ENCODE data around the gene ASB11. TPM values are rescaled to one million over a fixed set of nuclear protein-coding genes. Genes with fewer than 3 reads are reported as not detected.
"Not testable (repeated sequence)": the region's sequence is repeated elsewhere in the genome, so short reads cannot be mapped to it uniquely, and the experiment has no call there.

ASB11 gene
- total RNA-seq, 1 donor from 2014 or later: 0.17 TPM

- no peaks in the 10 kb centered on the region for H3K9me3 ChIP-seq
- H3K36me3 ChIP-seq: no peaks in the 10 kb centered on the region
- ATAC-seq: no peak
- DNase-seq: no peak
- no peaks in the 10 kb centered on the region for H3K4me1 ChIP-seq
- H3K4me3 ChIP-seq: no peak overlapping the region
- intact Hi-C loops (cut with DNase I): no loop called here
- TF ChIP-seq, protein P1, sequence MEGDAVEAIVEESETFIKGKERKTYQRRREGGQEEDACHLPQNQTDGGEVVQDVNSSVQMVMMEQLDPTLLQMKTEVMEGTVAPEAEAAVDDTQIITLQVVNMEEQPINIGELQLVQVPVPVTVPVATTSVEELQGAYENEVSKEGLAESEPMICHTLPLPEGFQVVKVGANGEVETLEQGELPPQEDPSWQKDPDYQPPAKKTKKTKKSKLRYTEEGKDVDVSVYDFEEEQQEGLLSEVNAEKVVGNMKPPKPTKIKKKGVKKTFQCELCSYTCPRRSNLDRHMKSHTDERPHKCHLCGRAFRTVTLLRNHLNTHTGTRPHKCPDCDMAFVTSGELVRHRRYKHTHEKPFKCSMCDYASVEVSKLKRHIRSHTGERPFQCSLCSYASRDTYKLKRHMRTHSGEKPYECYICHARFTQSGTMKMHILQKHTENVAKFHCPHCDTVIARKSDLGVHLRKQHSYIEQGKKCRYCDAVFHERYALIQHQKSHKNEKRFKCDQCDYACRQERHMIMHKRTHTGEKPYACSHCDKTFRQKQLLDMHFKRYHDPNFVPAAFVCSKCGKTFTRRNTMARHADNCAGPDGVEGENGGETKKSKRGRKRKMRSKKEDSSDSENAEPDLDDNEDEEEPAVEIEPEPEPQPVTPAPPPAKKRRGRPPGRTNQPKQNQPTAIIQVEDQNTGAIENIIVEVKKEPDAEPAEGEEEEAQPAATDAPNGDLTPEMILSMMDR (IDR thresholded peaks at IDR 0.05): no peak
- no peak overlapping the region for H3K27ac ChIP-seq
- H3K27me3 ChIP-seq: no peaks in the 10 kb centered on the region
These were observed 22.0 kb downstream of the ASB11 start for GRCh38 chrX:15293451-15293850.

DNA sequence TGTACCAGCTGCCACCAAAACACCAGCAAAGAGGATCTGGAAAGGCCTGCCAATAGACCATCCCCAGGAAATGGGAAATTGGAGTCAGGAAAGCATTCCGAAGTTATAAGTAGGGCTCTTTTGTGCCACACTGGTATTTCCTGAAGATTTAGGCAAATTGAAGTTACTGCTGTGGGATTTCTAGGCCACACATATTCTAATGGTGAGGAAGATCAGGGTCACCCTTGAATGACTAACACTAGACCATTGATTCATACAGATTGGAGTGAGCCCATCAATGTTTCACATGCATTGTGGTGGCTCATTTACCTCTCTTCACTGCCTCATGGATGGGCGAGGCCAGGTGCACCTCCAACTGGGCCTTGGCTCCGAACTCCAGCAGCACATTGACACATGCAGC lies 22.6 kb downstream of the ASB11 start:
- ATAC-seq: no peak
- no peaks in the 10 kb centered on the region for H3K9me3 ChIP-seq
- TF ChIP-seq, protein P1 (IDR thresholded peaks at IDR 0.05): no peak
- no peaks in the 10 kb centered on the region for H3K4me1 ChIP-seq
- no peak overlapping the region for H3K4me3 ChIP-seq
- H3K27ac ChIP-seq: no peak overlapping the region
- intact Hi-C loops (cut with DNase I): no loop called here
- H3K27me3 ChIP-seq: no peaks in the 10 kb centered on the region
- no peak for DNase-seq
- H3K36me3 ChIP-seq: no peaks in the 10 kb centered on the region

DNA sequence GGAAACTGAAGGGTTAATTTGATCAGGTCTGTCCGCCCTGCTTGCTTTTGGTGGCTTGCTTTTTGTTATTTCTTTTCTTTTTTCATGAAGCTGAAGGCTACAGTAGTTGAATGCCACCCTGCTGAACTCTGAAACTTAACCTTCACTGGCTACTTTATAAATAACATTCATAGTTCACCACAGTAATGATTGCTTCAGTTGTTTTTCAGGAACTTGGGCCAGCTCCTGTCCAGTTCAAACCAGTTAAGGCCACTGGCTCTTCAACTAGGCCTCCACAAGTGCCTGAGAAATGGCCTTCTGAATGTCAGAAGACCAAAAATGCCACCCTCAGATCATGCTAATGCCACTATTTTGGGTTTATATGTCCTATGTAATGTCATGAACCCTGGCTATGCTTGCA lies 37.8 kb downstream of the ASB11 start:
- H3K4me3 ChIP-seq: no peak overlapping the region
- H3K9me3 ChIP-seq: no peaks in the 10 kb centered on the region
- ATAC-seq (peak; percentile 29), DNase-seq (no peak)
- H3K36me3 ChIP-seq: no peaks in the 10 kb centered on the region
- no peak overlapping the region for H3K27ac ChIP-seq
- intact Hi-C loops (cut with DNase I): no loop called here
- TF ChIP-seq, protein P1 (IDR thresholded peaks at IDR 0.05): no peak
- H3K4me1 ChIP-seq: no peaks in the 10 kb centered on the region
- H3K27me3 ChIP-seq: no peaks in the 10 kb centered on the region

- Histone ChIP-seq H3K9me3 (no peaks in the 10 kb centered on the region), H3K27me3 (no peaks in the 10 kb centered on the region), H3K4me3 (no peak overlapping the region), H3K27ac (no peak overlapping the region), H3K36me3 (no peaks in the 10 kb centered on the region), H3K4me1 (no peaks in the 10 kb centered on the region)
- DNase-seq: no peak
- TF ChIP-seq, protein P1 (IDR thresholded peaks at IDR 0.05): no peak
- intact Hi-C loops (cut with DNase I): no loop called here
- ATAC-seq: no peak
These were observed 40.5 kb downstream of the ASB11 start for GRCh38 chrX:15274946-15275345.

DNA sequence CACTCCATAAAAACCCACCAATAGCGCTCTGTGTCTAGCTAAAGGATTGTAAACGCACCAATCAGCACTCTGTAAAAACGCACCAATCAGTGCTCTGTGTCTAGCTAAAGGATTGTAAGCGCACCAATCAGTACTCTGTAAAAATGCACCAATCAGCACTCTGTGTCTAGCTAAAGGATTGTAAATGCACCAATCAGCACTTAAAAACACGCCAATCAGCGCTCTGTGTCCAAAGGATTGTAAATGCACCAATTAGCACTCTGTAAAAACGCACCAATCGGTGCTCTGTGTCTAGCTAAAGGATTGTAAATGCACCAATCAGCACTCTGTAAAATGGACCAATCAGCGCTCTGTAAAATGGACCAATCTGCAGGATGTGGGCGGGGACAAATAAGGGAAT lies 42.2 kb downstream of the ASB11 start:
- H3K36me3 ChIP-seq; H3K4me1 ChIP-seq; intact Hi-C loops (cut with DNase I); H3K9me3 ChIP-seq; H3K27me3 ChIP-seq; DNase-seq; H3K4me3 ChIP-seq; H3K27ac ChIP-seq; ATAC-seq: not testable (repeated sequence)

DNA sequence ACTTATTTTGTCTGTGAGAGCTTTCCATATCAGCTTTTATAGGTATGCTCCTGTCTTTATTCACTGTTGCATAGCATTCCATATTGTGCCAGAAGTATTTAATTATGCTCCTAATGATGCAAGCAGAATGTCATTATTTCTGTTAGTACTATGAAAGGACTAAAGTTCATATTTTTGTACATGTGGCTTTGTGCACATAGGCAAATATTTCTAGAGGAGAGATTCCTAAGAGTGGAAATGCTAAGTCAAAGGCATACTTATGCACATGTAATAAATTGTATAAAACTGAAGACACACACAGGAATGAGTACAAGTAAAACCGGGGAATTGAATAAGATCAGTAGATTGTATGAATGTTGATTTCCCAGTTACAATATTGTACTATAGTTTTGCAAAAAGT lies 43.7 kb downstream of the ASB11 start:
- TF ChIP-seq, protein P1 (IDR thresholded peaks at IDR 0.05): no peak
- no peak overlapping the region for H3K27ac ChIP-seq
- no peak overlapping the region for H3K4me3 ChIP-seq
- H3K9me3 ChIP-seq: no peaks in the 10 kb centered on the region
- H3K27me3 ChIP-seq: no peaks in the 10 kb centered on the region
- intact Hi-C loops (cut with DNase I): no loop called here
- no peaks in the 10 kb centered on the region for H3K4me1 ChIP-seq
- H3K36me3 ChIP-seq: no peaks in the 10 kb centered on the region
- ATAC-seq (no peak), DNase-seq (no peak)

All from upper lobe of right lung (tissue), 1 donor.